Muscle layer of duodenum (tissue), 2 donors: ENCODE data around the gene CCL26.
"Not testable (repeated sequence)": the region's sequence is repeated elsewhere in the genome, so short reads cannot be mapped to it uniquely, and the experiment has no call there.

ENCODE experiments used
- H3K27ac ChIP-seq: one replicate; pipeline ENCODE4 v1.7.0; 2013; ENCODE audit warnings: mild to moderate bottlenecking, low read length
- H3K27me3 ChIP-seq: one replicate; pipeline ENCODE4 v1.7.0; 2013; ENCODE audit warnings: low read depth, mild to moderate bottlenecking, control low read depth, low read length
- H3K36me3 ChIP-seq, 2 donors: one replicate each; pipeline ENCODE4 v1.7.0; 2013; ENCODE audit warnings: low read length in 2 of 2, control low read depth in 1 of 2, mild to moderate bottlenecking in 1 of 2; ENCODE audit not compliant: insufficient read depth in 2 of 2, control insufficient read depth in 1 of 2
- H3K4me1 ChIP-seq, 2 donors: one replicate each; pipeline ENCODE4 v1.7.0; 2013; ENCODE audit warnings: low read length in 2 of 2, mild to moderate bottlenecking in 2 of 2, control low read depth in 1 of 2, moderate library complexity in 1 of 2; ENCODE audit not compliant: insufficient read depth in 2 of 2, control insufficient read depth in 1 of 2
- H3K4me3 ChIP-seq, 2 donors: one replicate each; pipeline ENCODE4 v1.7.0; 2013; ENCODE audit warnings: low read length in 2 of 2, low read depth in 1 of 2, mild to moderate bottlenecking in 1 of 2
- H3K9me3 ChIP-seq, 2 donors: one replicate each; pipeline ENCODE4 v1.7.0; 2013; ENCODE audit warnings: low read length in 2 of 2, control low read depth in 1 of 2, mild to moderate bottlenecking in 1 of 2; ENCODE audit not compliant: control insufficient read depth in 1 of 2
- donor health status: healthy.

CCL26 gene

DNA sequence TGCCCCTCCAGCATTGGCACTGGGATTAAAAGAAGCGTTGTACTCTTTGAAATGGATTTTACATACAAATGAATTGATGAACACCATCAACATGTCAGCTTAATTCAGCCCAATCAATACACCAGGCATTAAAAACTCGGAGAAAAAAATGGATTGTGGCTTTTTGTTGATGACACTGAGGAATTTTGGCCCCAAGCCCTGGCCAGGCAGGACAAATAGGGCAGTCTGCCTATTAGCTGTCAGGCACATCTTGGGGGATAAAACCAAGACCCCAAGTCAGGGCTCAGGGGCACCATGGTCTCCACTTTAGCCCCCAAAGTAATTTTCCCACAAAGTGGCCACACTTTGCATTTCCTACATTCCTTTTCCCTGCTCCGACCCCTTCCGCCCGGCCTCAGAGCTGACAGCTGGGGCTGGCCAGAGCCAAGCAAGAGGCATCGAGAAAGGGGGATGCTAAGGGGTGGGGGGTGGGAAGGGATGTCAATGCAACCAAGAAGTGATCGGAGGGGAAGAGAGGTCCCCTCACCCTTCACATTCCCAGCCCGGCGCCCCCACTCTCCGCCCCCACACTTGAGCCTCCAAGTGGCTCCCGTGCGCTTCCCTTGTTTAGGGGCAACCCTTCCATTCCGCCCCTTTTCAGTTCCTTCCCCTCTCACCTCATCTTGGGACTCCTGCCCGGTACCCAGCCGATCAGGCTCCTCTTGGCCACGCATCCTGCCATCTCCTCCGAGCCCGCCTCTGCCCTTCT lies 34.0 kb downstream of the CCL26 start:
- no peaks in the 10 kb centered on the region for H3K9me3 ChIP-seq
- peaks cover 0 to 2% of the 10 kb centered on the region in 2 donors for H3K36me3 ChIP-seq
- peak overlapping the region; percentile 94 to 97 for H3K4me3 ChIP-seq
- H3K27ac ChIP-seq, result peak overlapping the region; percentile 43
- peaks cover 4 to 19% of the 10 kb centered on the region in 2 donors for H3K4me1 ChIP-seq
- H3K27me3 ChIP-seq, result no peaks in the 10 kb centered on the region

DNA sequence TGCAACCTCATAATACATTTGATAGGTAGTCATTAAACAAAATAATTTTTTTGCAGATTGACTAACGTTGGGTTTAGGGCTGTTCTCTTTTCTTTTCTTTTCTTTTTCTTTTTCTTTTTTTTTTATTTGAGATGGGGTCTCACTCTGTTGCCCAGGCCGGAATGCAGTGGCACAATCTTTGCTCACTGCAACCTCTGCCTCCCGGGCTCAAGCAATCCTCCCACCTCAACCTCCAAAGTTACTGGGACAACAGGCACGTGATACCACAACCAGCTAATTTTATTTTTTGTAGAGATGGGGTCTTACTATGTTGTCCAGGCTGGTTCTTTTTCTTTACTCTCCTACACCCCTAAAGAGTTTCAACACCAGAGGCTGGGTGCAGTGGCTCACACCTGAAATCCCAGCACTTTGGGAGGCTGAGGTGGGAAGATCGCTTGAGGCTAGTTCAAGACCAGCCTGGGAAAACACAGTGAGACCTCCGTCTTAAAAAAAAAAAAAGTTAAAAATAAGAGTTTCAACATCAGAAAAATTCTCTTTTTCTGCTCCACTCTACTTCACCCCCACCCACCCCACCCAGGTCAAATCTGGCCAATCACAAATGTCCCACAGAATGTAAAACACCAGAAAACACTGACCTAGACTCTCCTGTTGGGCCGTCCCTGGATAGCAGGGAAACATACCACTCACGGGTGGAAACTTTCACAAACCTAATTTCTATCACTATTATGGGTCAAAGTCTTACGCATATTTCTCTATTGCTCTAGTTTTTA lies 36.2 kb downstream of the CCL26 start:
- Histone ChIP-seq H3K9me3 (no peaks in the 10 kb centered on the region), H3K27ac (no peak overlapping the region), H3K27me3 (no peaks in the 10 kb centered on the region), H3K4me3 (no peak overlapping the region), H3K36me3 (peaks cover 0 to 2% of the 10 kb centered on the region in 2 donors), H3K4me1 (peaks cover under 1 to 19% of the 10 kb centered on the region in 2 donors)

DNA sequence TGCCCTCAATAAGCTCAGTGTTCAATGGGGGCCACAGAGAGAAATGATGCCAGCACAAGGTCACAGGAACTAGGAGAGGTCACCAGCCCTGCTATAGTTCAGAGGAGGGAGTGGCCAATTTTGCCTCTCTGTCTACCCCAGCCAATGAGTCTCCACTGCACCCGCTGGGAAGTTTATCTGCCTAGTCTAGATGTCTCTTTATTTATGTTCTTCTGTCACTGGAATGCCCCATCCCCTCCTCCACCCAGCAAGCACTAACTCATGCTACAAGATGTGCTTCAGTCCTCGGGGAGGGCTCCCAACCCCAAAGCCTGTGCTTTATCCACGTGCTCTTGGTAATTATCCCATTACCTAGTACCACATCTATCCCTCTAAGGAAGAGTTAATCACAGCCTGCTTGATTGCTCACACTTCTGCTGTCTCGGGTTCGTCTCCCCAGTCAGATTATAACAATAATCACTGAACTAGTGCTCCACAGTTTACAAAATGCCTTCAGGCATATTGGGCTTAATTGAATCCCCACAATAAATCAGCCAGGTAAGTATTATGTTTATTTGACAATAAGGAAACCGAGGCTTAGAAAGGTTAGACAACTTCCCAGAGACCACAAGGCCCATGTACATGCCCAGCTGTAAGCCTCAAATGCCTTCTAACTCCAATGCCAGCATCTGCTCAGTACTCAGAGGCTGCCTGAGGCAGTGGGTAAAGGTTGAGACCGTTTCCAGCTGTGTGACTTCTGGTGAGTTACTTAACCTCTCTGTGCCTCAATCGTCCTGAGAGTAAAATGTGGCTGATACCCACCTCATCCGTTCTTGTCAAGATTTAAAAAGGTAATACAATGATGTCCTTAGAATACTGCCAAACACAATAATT lies 37.2 kb downstream of the CCL26 start:
- Histone ChIP-seq H3K4me3 (no peak overlapping the region), H3K36me3 (peaks cover 0 to 2% of the 10 kb centered on the region in 2 donors), H3K9me3 (no peaks in the 10 kb centered on the region), H3K27ac (no peak overlapping the region), H3K27me3 (no peaks in the 10 kb centered on the region), H3K4me1 (peaks cover 0 to 17% of the 10 kb centered on the region in 2 donors)

DNA sequence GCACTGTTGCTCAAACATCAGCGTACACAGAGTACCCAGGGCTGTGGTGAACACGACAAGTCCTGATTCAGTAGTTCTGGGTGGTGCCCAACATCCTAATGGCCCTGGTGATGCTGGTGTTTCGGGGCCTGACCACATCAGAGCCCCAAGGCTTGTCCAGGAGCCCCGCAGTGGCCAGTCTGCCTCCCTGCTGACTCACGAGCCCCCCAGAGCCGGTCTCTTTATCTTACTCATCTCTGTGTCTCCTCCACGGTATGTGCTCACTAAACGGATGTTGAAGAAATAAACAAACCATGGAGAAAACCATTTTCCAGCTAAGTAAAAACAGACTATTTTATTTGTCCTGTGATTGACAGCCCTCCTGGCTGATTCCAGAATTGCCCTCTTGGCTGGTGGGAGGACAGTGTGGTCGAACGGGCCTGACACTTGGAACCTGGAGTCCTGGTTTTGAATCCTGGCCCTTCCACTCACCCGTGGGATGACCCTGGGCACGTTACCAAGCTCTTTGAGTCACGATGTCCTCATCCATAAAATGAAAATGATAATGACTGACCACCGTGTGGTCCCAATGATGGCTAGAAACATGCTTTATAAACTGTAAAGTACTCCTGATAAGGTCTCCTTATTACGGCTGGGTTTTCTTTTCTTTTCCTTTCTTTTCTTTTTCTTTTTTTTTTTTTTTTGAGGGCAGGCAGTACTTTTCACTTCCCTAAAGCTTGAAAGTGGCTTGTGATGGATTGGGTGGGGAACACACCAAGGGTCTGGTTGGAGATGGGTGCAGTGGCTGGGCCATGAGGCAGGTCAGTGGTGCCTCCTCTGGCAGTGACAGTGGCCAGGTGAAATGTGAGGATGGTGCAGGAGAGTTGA lies 39.0 kb downstream of the CCL26 start:
- Histone ChIP-seq H3K36me3 (peaks cover 0 to 2% of the 10 kb centered on the region in 2 donors), H3K4me3 (no peak overlapping the region), H3K27ac (no peak overlapping the region), H3K9me3 (no peaks in the 10 kb centered on the region), H3K4me1 (peaks cover 0 to 15% of the 10 kb centered on the region in 2 donors), H3K27me3 (no peaks in the 10 kb centered on the region)

DNA sequence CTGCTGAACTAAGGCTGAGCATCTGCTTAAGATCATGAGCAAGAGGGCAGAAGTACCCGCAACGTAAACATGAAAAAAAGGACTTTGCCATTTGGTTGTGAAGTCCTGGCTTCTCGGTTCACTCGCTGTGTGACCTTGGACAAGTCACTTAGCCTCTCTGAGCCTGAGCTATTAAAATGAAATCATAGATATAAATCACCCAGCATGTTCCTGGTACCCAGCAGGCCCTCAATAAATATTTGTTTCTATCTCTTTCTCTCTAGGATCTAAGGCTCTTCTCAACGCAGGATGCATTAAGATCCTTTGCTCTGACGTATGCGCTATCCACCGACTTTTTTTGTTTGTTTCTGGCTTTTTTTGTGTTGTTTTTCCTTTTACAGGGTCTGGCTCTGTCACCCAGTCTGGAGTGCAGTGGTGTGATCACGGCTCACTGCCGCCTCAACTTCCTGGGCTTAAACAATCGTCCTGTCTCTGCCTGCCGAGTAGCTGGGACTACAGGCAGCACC lies 39.9 kb downstream of the CCL26 start:
- Histone ChIP-seq H3K9me3 (no peaks in the 10 kb centered on the region), H3K36me3 (peaks cover 0 to 2% of the 10 kb centered on the region in 2 donors), H3K27me3 (no peaks in the 10 kb centered on the region), H3K27ac (no peak overlapping the region), H3K4me3 (no peak overlapping the region), H3K4me1 (peaks cover 0 to 8% of the 10 kb centered on the region in 2 donors)

DNA sequence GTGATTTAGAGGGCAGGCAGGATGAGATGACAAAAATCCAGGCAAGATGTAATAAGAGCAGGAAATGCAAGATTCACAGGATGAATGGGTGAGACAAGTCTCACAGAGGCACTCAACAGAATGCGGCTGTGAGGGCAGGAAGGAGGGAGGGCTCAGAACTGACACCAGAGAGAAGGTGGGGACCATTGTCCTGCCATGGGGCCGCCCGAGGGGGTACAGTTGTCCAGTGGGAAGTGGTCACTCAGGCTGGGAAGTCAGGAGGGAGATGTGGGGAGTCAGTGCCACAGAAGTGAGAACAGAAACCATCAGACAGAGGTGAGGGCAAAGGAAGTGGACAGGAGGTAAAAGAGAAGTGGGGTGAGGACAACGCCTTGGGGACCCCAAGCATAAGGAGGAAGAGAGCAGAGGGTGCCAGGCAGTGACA lies 42.1 kb downstream of the CCL26 start:
- Histone ChIP-seq H3K4me1 (peaks cover 0 to 5% of the 10 kb centered on the region in 2 donors), H3K27me3 (no peaks in the 10 kb centered on the region), H3K4me3 (no peak overlapping the region), H3K36me3 (peaks cover 0 to 2% of the 10 kb centered on the region in 2 donors), H3K27ac (no peak overlapping the region), H3K9me3 (no peaks in the 10 kb centered on the region)

DNA sequence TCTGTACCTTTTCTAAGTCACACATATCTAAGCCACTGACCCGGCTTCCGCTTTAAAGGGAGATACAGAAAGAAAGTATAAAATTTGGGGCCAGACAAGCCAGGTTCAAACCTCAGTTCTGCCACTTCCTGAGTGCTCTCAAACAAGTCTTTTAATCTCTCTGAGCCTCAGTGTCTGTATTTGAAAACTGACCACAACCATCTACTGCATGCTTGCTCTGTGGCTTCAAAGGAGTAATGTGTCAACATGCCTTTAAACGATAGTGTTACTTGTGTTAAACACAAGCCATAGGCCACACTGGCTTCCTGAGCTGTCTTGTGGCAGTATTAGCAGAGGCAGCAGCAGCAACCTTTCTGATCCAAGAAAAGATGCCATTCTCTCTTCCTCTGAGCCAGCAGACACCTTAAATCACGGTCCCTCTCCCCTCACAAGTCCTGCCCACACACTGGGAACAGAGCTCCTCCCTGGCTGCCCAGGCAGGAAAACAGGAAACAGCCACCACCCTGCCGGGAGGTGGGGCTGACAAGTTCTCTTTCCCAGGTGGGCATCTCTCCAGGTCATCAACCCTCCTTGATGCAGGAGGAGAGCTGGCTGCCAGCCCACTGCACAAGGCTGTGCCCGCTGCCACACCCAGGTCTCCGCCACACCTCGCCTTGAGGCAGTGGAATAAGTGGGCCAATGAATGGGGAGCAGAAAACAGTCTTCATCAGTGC lies 44.0 kb downstream of the CCL26 start:
- Histone ChIP-seq H3K27me3 (no peaks in the 10 kb centered on the region), H3K4me3 (no peak overlapping the region), H3K9me3 (no peaks in the 10 kb centered on the region), H3K4me1 (peaks cover 0 to 4% of the 10 kb centered on the region in 2 donors), H3K27ac (peak overlapping the region; percentile 36), H3K36me3 (peaks cover 0 to under 1% of the 10 kb centered on the region in 2 donors)

DNA sequence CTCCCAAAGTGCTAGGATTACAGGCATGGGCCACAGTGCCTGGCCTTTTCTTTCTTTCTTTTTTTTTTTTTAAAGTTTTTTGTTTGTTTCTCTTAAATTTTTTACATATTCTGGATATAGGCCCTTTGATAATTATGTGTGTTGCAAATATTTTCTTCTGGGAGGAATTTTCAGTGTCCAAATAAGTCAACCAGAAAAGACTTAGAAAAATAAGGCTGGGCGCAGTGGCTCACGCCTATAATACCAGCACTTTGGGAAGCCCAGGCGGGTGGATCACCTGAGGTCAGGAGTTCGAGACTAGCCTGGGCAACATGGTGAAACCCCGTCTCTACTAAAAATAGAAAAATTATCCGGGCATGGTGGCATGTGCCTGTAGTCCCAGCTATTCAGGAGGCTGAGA lies 44.7 kb downstream of the CCL26 start:
- H3K27me3 ChIP-seq, H3K4me1 ChIP-seq, H3K27ac ChIP-seq: not testable (repeated sequence)

DNA sequence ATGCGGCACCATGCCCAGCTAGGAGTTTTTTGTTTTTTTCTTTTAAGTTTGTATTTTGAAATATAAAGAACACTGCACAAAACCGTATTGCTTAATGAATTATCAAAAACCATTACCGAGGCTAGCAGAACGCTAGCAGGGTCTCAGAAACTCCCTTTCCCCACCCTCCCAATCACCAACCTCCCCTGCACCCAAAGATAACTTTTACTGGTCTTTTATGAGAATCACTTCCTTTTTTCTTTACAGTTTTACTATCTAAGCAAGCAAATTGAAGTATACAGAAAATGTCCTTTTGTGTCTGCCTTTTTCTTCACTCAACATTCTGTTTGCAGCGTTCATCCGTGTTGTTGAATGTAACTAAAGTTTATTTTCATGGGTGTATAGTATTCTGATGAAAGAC lies 46.7 kb downstream of the CCL26 start:
- Histone ChIP-seq H3K4me1 (peaks cover 0 to 4% of the 10 kb centered on the region in 2 donors), H3K27me3 (no peaks in the 10 kb centered on the region), H3K27ac (no peak overlapping the region), H3K9me3 (no peaks in the 10 kb centered on the region), H3K4me3 (no peak overlapping the region), H3K36me3 (no peaks in the 10 kb centered on the region)

More for the DNA sequence above, 44.7 kb downstream of the CCL26 start:
- not testable (repeated sequence) for H3K4me3 ChIP-seq, H3K9me3 ChIP-seq, H3K36me3 ChIP-seq

DNA sequence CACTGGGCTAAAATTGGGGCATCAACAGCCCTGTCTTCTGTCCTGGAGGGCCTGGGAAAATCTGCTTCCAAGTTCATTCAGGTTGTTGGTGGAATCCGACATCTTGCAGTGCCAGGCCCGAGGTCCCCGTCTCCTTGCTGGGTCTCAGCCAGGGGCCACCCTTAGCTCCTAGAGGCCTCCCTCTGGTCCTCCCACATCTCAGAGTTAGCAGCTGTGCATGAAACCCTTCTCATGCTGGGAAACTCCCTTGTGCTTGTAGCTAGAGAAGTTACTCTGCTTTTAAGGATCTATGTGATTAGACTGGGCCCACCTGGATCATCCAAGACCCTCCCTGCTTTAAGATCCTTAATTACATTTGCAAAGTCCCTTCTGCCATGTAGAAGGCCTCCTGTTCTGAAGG lies 48.6 kb downstream of the CCL26 start:
- Histone ChIP-seq H3K4me3 (no peak overlapping the region), H3K4me1 (peaks cover 0 to 3% of the 10 kb centered on the region in 2 donors), H3K27me3 (no peaks in the 10 kb centered on the region), H3K9me3 (no peaks in the 10 kb centered on the region), H3K27ac (no peak overlapping the region), H3K36me3 (no peaks in the 10 kb centered on the region)
